ENCODE results near the gene PRAMEF20.
"Not testable (repeated sequence)": the region's sequence is repeated elsewhere in the genome, so short reads cannot be mapped to it uniquely, and the experiment has no call there.

PRAMEF20 gene

GRCh38 chr1:13410150-13410549, at the start of gene PRAMEF20:
Gene PRAMEF20, plus strand, starts transcription at chr1:13410450. Its CDS starts 5,905 bp downstream, at chr1:13416355.
- in situ Hi-C loops (cut with HindIII; ENCODE audit: low sequenced_read_pairs); DNase-seq (ENCODE audit: low read depth); H3K4me3 ChIP-seq (ENCODE audit: low read depth, low read length): not testable (repeated sequence)

GRCh38 chr1:13362364-13362763, 47.9 kb upstream of the PRAMEF20 start:
- in situ Hi-C loops (cut with HindIII; ENCODE audit: low sequenced_read_pairs); DNase-seq (ENCODE audit: low read depth): not testable (repeated sequence)

GRCh38 chr1:13364928-13365327, 45.3 kb upstream of the PRAMEF20 start:
- in situ Hi-C loops (cut with HindIII; ENCODE audit: low sequenced_read_pairs); H3K4me3 ChIP-seq (ENCODE audit: low read depth, low read length); DNase-seq (ENCODE audit: low read depth): not testable (repeated sequence)

More at GRCh38 chr1:13362364-13362763, 47.9 kb upstream of the PRAMEF20 start:
- H3K4me3 ChIP-seq (ENCODE audit: low read depth, low read length) = not testable (repeated sequence)

- DNase-seq (ENCODE audit: low read depth); in situ Hi-C loops (cut with HindIII; ENCODE audit: low sequenced_read_pairs); H3K4me3 ChIP-seq (ENCODE audit: low read depth, low read length): not testable (repeated sequence)
Measured at GRCh38 chr1:13366536-13366935, 43.7 kb upstream of the PRAMEF20 start.

GRCh38 chr1:13368544-13368943, 41.7 kb upstream of the PRAMEF20 start:
- in situ Hi-C loops (cut with HindIII; ENCODE audit: low sequenced_read_pairs); H3K4me3 ChIP-seq (ENCODE audit: low read depth, low read length); DNase-seq (ENCODE audit: low read depth): not testable (repeated sequence)

GRCh38 chr1:13378983-13379382, 31.3 kb upstream of the PRAMEF20 start:
- in situ Hi-C loops (cut with HindIII; ENCODE audit: low sequenced_read_pairs); H3K4me3 ChIP-seq (ENCODE audit: low read depth, low read length); DNase-seq (ENCODE audit: low read depth): not testable (repeated sequence)

GRCh38 chr1:13380380-13380779, 29.9 kb upstream of the PRAMEF20 start:
- in situ Hi-C loops (cut with HindIII; ENCODE audit: low sequenced_read_pairs); H3K4me3 ChIP-seq (ENCODE audit: low read depth, low read length); DNase-seq (ENCODE audit: low read depth): not testable (repeated sequence)

GRCh38 chr1:13389332-13389731, 20.9 kb upstream of the PRAMEF20 start, which contains the start of gene PRAMEF17:
Gene PRAMEF17, plus strand, starts transcription at chr1:13389632. Its CDS starts 26 bp downstream, at chr1:13389658.
- in situ Hi-C loops (cut with HindIII; ENCODE audit: low sequenced_read_pairs); H3K4me3 ChIP-seq (ENCODE audit: low read depth, low read length); DNase-seq (ENCODE audit: low read depth): not testable (repeated sequence)

GRCh38 chr1:13393004-13393403, 17.2 kb upstream of the PRAMEF20 start:
- DNase-seq (ENCODE audit: low read depth); H3K4me3 ChIP-seq (ENCODE audit: low read depth, low read length); in situ Hi-C loops (cut with HindIII; ENCODE audit: low sequenced_read_pairs): not testable (repeated sequence)

- DNase-seq (ENCODE audit: low read depth); in situ Hi-C loops (cut with HindIII; ENCODE audit: low sequenced_read_pairs); H3K4me3 ChIP-seq (ENCODE audit: low read depth, low read length): not testable (repeated sequence)
Measured at GRCh38 chr1:13394761-13395160, 15.5 kb upstream of the PRAMEF20 start.

GRCh38 chr1:13395311-13395710, 14.9 kb upstream of the PRAMEF20 start:
- in situ Hi-C loops (cut with HindIII; ENCODE audit: low sequenced_read_pairs); H3K4me3 ChIP-seq (ENCODE audit: low read depth, low read length); DNase-seq (ENCODE audit: low read depth): not testable (repeated sequence)

- no peak overlapping the region for H3K4me3 ChIP-seq (ENCODE audit: low read depth, low read length)
- in situ Hi-C loops (cut with HindIII; ENCODE audit: low sequenced_read_pairs) = no loop called here
- no peak for DNase-seq (ENCODE audit: low read depth)
- no peak for TF ChIP-seq CTCF (IDR thresholded peaks at IDR 0.05; ENCODE audit: low read depth, low read length, missing control alignments)
Measured at GRCh38 chr1:13407811-13408210, 2.4 kb upstream of the PRAMEF20 start.

GRCh38 chr1:13430495-13430894, 20.2 kb downstream of the PRAMEF20 start:
- in situ Hi-C loops (cut with HindIII; ENCODE audit: low sequenced_read_pairs) = no loop called here
- no peak overlapping the region for H3K4me3 ChIP-seq (ENCODE audit: low read depth, low read length)
- no peak for TF ChIP-seq CTCF (IDR thresholded peaks at IDR 0.05; ENCODE audit: low read depth, low read length, missing control alignments)
- no peak for DNase-seq (ENCODE audit: low read depth)

All from astrocyte of the cerebellum (primary cell).